K562 (cell line): ENCODE data around the gene MAST3. TPM values are rescaled to one million over a fixed set of nuclear protein-coding genes. Genes with fewer than 3 reads are reported as not detected.
A peak's percentile ranks its signal among the peaks of the same experiment; 100 is the strongest.

Experiments
- BDP1 ChIP-seq: IDR thresholded peaks from 3 replicates; pipeline ENCODE4 v1.6.1; 2011; ENCODE audit not compliant: insufficient read length, insufficient read depth
- CHAMP1 ChIP-seq: fragments of 450-650 bp; IDR thresholded peaks from 2 replicates; pipeline ENCODE4 v1.6.1; 2016; ENCODE audit warnings: mild to moderate bottlenecking
- CTCFL ChIP-seq: IDR thresholded peaks from 2 replicates; pipeline ENCODE4 v1.6.1; 2011; ENCODE audit warnings: borderline replicate concordance, low read depth, mild to moderate bottlenecking, moderate library complexity, low read length; ENCODE audit not compliant: insufficient read depth, poor library complexity, severe bottlenecking
- EWSR1 ChIP-seq: fragments of 450-650 bp; IDR thresholded peaks from 2 replicates; pipeline ENCODE4 v1.6.1; 2018; ENCODE audit warnings: borderline replicate concordance, mild to moderate bottlenecking, low read depth, moderate library complexity; ENCODE audit not compliant: partially characterized antibody
- HOMEZ ChIP-seq: fragments of 250-450 bp; sonication (Bioruptor Pico); IDR thresholded peaks from 2 replicates; pipeline ENCODE4 v1.4.0; 2020; ENCODE audit warnings: mild to moderate bottlenecking, moderate library complexity
- NCOA1 ChIP-seq: fragments of 450-650 bp; IDR thresholded peaks from 2 replicates; pipeline ENCODE4 v1.6.1; 2016; ENCODE audit warnings: low read depth
- NCOA2 ChIP-seq, 2 experiments: fragments of 450-650 bp; IDR thresholded peaks; 2 replicates each; pipeline ENCODE4 v1.6.1; 2018; ENCODE audit warnings: mild to moderate bottlenecking in 2 of 2, moderate library complexity in 1 of 2; ENCODE audit not compliant: partially characterized antibody in 2 of 2
- NFATC3 ChIP-seq: fragments of 450-650 bp; IDR thresholded peaks from 2 replicates; pipeline ENCODE4 v1.6.1; 2017; ENCODE audit warnings: mild to moderate bottlenecking
- NFE2 ChIP-seq: IDR thresholded peaks from 2 replicates; pipeline ENCODE4 v1.6.1; 2014; ENCODE audit warnings: antibody characterized with exemption, low read depth
- NFRKB ChIP-seq: fragments of 450-650 bp; IDR thresholded peaks from 2 replicates; pipeline ENCODE4 v1.6.1; 2016; ENCODE audit warnings: low read depth
- NUFIP1 ChIP-seq: fragments of 450-650 bp; IDR thresholded peaks from 2 replicates; pipeline ENCODE4 v1.6.1; 2018; ENCODE audit not compliant: partially characterized antibody
- PKNOX1 ChIP-seq: fragments of 450-650 bp; IDR thresholded peaks from 2 replicates; pipeline ENCODE4 v1.6.1; 2016
- PYGO2 ChIP-seq: fragments of 450-650 bp; IDR thresholded peaks from 2 replicates; pipeline ENCODE4 v1.6.1; 2016; ENCODE audit warnings: mild to moderate bottlenecking, missing genetic modification characterization, moderate library complexity, missing compliant biosample characterization
- RBM22 ChIP-seq: fragments of 200-400 bp; formaldehyde crosslinking; IDR thresholded peaks from 2 replicates; pipeline ENCODE4 v1.6.1; 2018; ENCODE audit warnings: low read length, low read depth; ENCODE audit not compliant: poor library complexity, severe bottlenecking
- RFX5 ChIP-seq: IDR thresholded peaks from 2 replicates; pipeline ENCODE4 v1.6.1; 2011; ENCODE audit warnings: low read depth, mild to moderate bottlenecking, improper control_type of control experiment, low read length
- SMARCB1 ChIP-seq: IDR thresholded peaks from 2 replicates; pipeline ENCODE4 v1.6.1; 2011; ENCODE audit warnings: improper control_type of control experiment, low read depth; ENCODE audit not compliant: insufficient read length
- TAF7 ChIP-seq: fragments of 450-650 bp; IDR thresholded peaks from 2 replicates; pipeline ENCODE4 v1.6.1; 2016; ENCODE audit warnings: missing genetic modification characterization, missing compliant biosample characterization
- TCF7 ChIP-seq: sonication (generic); IDR thresholded peaks from 2 replicates; pipeline ENCODE4 v1.6.1; 2016; ENCODE audit warnings: antibody characterized with exemption, borderline replicate concordance
- U2AF1 ChIP-seq: fragments of 200-400 bp; formaldehyde crosslinking; optimal IDR thresholded peaks from 2 replicates; pipeline ENCODE3; 2017; ENCODE audit warnings: mild to moderate bottlenecking, low read depth, low read length, moderate library complexity
- ZBTB12 ChIP-seq: fragments of 250-450 bp; sonication (Bioruptor Pico); IDR thresholded peaks from 2 replicates; pipeline ENCODE4 v1.4.0; 2020
- ZNF764 ChIP-seq: fragments of 250-450 bp; sonication (Bioruptor Pico); IDR thresholded peaks from 2 replicates; pipeline ENCODE4 v1.4.0; 2020; ENCODE audit warnings: low read depth, mild to moderate bottlenecking, moderate library complexity
- polyA plus RNA-seq, 8 experiments: library from polyadenylated mRNA; depleted of rRNA in 4 of 8; stranded (reverse) in 5 of 8; unstranded in 3 of 8; fragments of >200 nt; fragmentation: Nextera tagmentation in 2 of 8; fragmentation: Illumina TruSeq in 1 of 8; extraction: Ambion mirVana in 2 of 8; extraction: Trizol in 1 of 8; gene quantifications; 2 replicates each; pipeline versions ENCODE4 v1.2.1 to v1.2.3, GENCODE V29; 2011 to 2014; ENCODE audit warnings: inconsistent platforms in 1 of 8, missing spikeins in 1 of 8
- total RNA-seq, 7 experiments: library from RNA; depleted of rRNA in 6 of 7; stranded (reverse); fragments of >200 nt in 6 of 7; fragmentation: Illumina TruSeq in 2 of 7; extraction: Trizol in 2 of 7; gene quantifications; 2 replicates each; pipeline versions ENCODE4 v1.2.1 to v1.2.3, GENCODE V29; 2011 to 2021; ENCODE audit warnings: low replicate concordance in 1 of 7

The MAST3 gene
- total and polyA plus RNA-seq, 9 of the 15 experiments (the other 6 are each of a cell fraction or from before 2014, with no cell fraction given) = 0.94 to 9.9 (median 2.4) TPM

- TF ChIP-seq CTCFL = no peak
- no peak for TF ChIP-seq ZNF764 (CRISPR knock-in tag)
- no peak for TF ChIP-seq RFX5
- 0 out of 2 replicates have a peak, but pooled peaks have one; percentile 34 for TF ChIP-seq NCOA1
- no peak for TF ChIP-seq ZBTB12
- no peak; the same call in 1 of the 2 replicates for TF ChIP-seq NFATC3
- TF ChIP-seq NFE2 = peak; percentile 54; the same call in 1 of the 2 replicates
- no peak for TF ChIP-seq NFRKB
- no peak for TF ChIP-seq NCOA2 (IDR thresholded peaks at IDR 0.05; ENCODE audit: partially characterized antibody in 2 of 2)
- TF ChIP-seq CHAMP1 = no peak
- no peak for TF ChIP-seq TCF7
- TF ChIP-seq SMARCB1 = no peak
- TF ChIP-seq PKNOX1 = no peak
- no peak for TF ChIP-seq NUFIP1
- TF ChIP-seq BDP1 = no peak
- TF ChIP-seq TAF7 (tag) = no peak
- TF ChIP-seq EWSR1 = no peak
- no peak for TF ChIP-seq U2AF1
- TF ChIP-seq RBM22 = no peak
- TF ChIP-seq PYGO2 (tag) = no peak
- no peak for TF ChIP-seq HOMEZ (CRISPR knock-in tag)
Measured at GRCh38 chr19:18090545-18091216, 6.9 kb upstream of the MAST3 start (continued).
